Keratinocyte (primary cell): ENCODE data around the gene TMEM258. TPM values are rescaled to one million over a fixed set of nuclear protein-coding genes. Genes with fewer than 3 reads are reported as not detected.

ENCODE experiments used
- DNase-seq: peaks from one replicate; pipeline ENCODE4 v3.0.0-alpha.2; 2011; ENCODE audit warnings: low read depth, missing footprints, low spot score
- FAIRE-seq: peaks from 2 replicates; lab custom pipeline; 2011; peaks lifted over from hg19 to GRCh38; lab: Jason Lieb, UNC
- H2AFZ ChIP-seq: 2 replicates; pipeline ENCODE4 v1.6.0; 2012; ENCODE audit warnings: low read length, control low read depth, inconsistent platforms; ENCODE audit not compliant: control insufficient read depth
- H3K27ac ChIP-seq: 2 replicates; pipeline ENCODE4 v1.5.1; 2011; ENCODE audit warnings: low read length; ENCODE audit not compliant: control insufficient read depth, insufficient read depth
- H3K27me3 ChIP-seq: 3 replicates; pipeline ENCODE4 v1.6.0; 2011; ENCODE audit warnings: low read length; ENCODE audit not compliant: control insufficient read depth, insufficient read depth; ENCODE audit errors: extremely low read depth
- H3K36me3 ChIP-seq, 2 experiments: 2 replicates in 1 of 2; 3 replicates in 1 of 2; pipeline ENCODE4 v1.5.1; 2011; ENCODE audit warnings: low read length in 2 of 2, mild to moderate bottlenecking in 1 of 2; ENCODE audit not compliant: control insufficient read depth in 2 of 2, insufficient read depth in 2 of 2; ENCODE audit errors: extremely low read depth in 1 of 2
- H3K4me1 ChIP-seq: 3 replicates; pipeline ENCODE4 v1.5.1; 2011; ENCODE audit warnings: low read length; ENCODE audit not compliant: control insufficient read depth, insufficient read depth; ENCODE audit errors: extremely low read depth
- H3K4me2 ChIP-seq: 3 replicates; pipeline ENCODE4 v1.6.0; 2011; ENCODE audit warnings: low read depth, low read length; ENCODE audit not compliant: control insufficient read depth, insufficient read depth; ENCODE audit errors: extremely low read depth
- H3K4me3 ChIP-seq, 3 experiments: fragments of 200-600 bp in 1 of 3; sonication (generic) in 1 of 3; 2 replicates in 2 of 3; 3 replicates in 1 of 3; pipeline ENCODE4 v1.5.1; 2011 to 2016; ENCODE audit warnings: low read length in 3 of 3, mild to moderate bottlenecking in 3 of 3, control low read depth in 2 of 3, inconsistent platforms in 1 of 3, low read depth in 1 of 3, mixed read lengths in 1 of 3, mixed run types in 1 of 3, moderate library complexity in 1 of 3; ENCODE audit not compliant: control insufficient read depth in 2 of 3, insufficient read depth in 2 of 3; ENCODE audit errors: extremely low read depth in 1 of 3
- H3K79me2 ChIP-seq: 2 replicates; pipeline ENCODE4 v1.6.0; 2012; ENCODE audit warnings: low read length; ENCODE audit not compliant: control insufficient read depth, insufficient read depth
- H3K9ac ChIP-seq: 3 replicates; pipeline ENCODE4 v1.6.0; 2011; ENCODE audit warnings: low read length; ENCODE audit not compliant: control insufficient read depth, insufficient read depth; ENCODE audit errors: extremely low read depth
- H3K9me1 ChIP-seq: 3 replicates; pipeline ENCODE4 v1.6.0; 2011; ENCODE audit warnings: low read length; ENCODE audit not compliant: control insufficient read depth, insufficient read depth; ENCODE audit errors: extremely low read depth
- H3K9me3 ChIP-seq: 2 replicates; pipeline ENCODE4 v1.5.1; 2012; ENCODE audit warnings: low read depth, low read length; ENCODE audit not compliant: control insufficient read depth
- H4K20me1 ChIP-seq: 3 replicates; pipeline ENCODE4 v1.6.0; 2011; ENCODE audit warnings: low read length; ENCODE audit not compliant: control insufficient read depth, insufficient read depth; ENCODE audit errors: extremely low read depth
- EZH2 ChIP-seq: IDR thresholded peaks from one replicate; pipeline ENCODE4 v1.6.1; 2012; ENCODE audit warnings: inconsistent platforms, mild to moderate bottlenecking, low read length, moderate library complexity
- dilution Hi-C: fragments of 300-500 bp; cut with MboI; formaldehyde crosslinking; loops from one replicate; pipeline ENCODE4 v1.7.0; 2020; ENCODE audit warnings: low sequenced_read_pairs; ENCODE audit not compliant: extremely low pct_ligation_motif_present
- polyA plus RNA-seq, 5 experiments: library from polyadenylated mRNA; depleted of rRNA in 3 of 5; stranded (reverse) in 3 of 5; stranded (forward) in 1 of 5; unstranded in 1 of 5; fragments of >200 nt; gene quantifications; 1 replicate in 1 of 5; 2 replicates in 3 of 5; 3 replicates in 1 of 5; pipeline versions ENCODE4 v1.2.1 to v1.2.3, GENCODE V29; 2011 to 2012; ENCODE audit warnings: missing spikeins in 2 of 5, low read depth in 1 of 5, low replicate concordance in 1 of 5
- TF ChIP-seq, protein P1 (sequence below), 3 experiments: IDR thresholded peaks in 1 of 3; conservative IDR thresholded peaks in 1 of 3; optimal IDR thresholded peaks in 1 of 3; 2 replicates in 2 of 3; 3 replicates in 1 of 3; pipeline versions ENCODE3 to v1.5.1; 2011; ENCODE audit warnings: low read length in 3 of 3, mild to moderate bottlenecking in 3 of 3, moderate library complexity in 2 of 3, control low read depth in 1 of 3, inconsistent platforms in 1 of 3; ENCODE audit not compliant: insufficient read depth in 2 of 3; ENCODE audit errors: extremely low read depth in 1 of 3

The TMEM258 gene
- polyA plus RNA-seq, 1 donor (not counting 4 experiments of a cell fraction or from before 2014, with no cell fraction given), result 249 TPM

DNA sequence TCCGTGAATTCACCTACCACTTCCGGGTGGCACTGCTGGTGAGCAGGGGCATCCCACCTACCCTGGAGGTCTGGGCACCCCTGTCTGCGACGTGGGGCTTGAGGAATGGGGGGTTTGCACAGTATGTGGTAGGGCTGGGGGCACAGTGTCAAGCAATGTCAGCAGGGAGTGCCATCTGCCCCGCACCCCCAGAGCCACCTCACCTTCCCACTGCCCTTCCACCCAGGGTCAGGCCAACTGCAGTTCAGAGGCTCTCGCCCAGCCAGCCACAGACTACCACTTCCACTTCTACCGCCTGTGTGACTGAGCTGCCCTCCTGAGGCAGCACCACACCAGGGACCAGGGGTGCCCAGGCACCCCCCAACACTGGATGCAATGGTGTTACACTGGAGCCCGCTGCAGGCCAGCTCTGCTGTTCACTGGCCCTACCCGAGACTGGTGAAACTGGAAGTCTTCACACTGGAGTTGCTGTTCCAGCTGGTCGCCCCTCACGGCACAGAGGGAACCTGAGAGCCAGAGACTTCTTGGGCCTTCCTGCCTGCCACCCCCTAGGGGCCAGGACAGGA is 6.5 kb downstream of the TMEM258 start:
- H3K27ac ChIP-seq, result no peak overlapping the region
- peaks cover 11% of the 10 kb centered on the region for H3K79me2 ChIP-seq
- H3K4me2 ChIP-seq, result no peak overlapping the region
- peaks cover 22 to 49% of the 10 kb centered on the region in 2 experiments for H3K36me3 ChIP-seq
- dilution Hi-C loops, result no loop called here
- H3K9me3 ChIP-seq, result no peaks in the 10 kb centered on the region
- TF ChIP-seq, protein P1, sequence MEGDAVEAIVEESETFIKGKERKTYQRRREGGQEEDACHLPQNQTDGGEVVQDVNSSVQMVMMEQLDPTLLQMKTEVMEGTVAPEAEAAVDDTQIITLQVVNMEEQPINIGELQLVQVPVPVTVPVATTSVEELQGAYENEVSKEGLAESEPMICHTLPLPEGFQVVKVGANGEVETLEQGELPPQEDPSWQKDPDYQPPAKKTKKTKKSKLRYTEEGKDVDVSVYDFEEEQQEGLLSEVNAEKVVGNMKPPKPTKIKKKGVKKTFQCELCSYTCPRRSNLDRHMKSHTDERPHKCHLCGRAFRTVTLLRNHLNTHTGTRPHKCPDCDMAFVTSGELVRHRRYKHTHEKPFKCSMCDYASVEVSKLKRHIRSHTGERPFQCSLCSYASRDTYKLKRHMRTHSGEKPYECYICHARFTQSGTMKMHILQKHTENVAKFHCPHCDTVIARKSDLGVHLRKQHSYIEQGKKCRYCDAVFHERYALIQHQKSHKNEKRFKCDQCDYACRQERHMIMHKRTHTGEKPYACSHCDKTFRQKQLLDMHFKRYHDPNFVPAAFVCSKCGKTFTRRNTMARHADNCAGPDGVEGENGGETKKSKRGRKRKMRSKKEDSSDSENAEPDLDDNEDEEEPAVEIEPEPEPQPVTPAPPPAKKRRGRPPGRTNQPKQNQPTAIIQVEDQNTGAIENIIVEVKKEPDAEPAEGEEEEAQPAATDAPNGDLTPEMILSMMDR (optimal IDR thresholded peaks at IDR 0.05 in 1 of 3, IDR thresholded peaks at IDR 0.05 in 1 of 3, conservative IDR thresholded peaks at IDR 0.05 in 1 of 3; ENCODE audit: extremely low read depth in 1 of 3, insufficient read depth in 2 of 3, low read length in 3 of 3), result no peak
- no peak for TF ChIP-seq EZH2
- H3K27me3 ChIP-seq, result no peaks in the 10 kb centered on the region
- H3K4me1 ChIP-seq, result peaks cover 6% of the 10 kb centered on the region
- DNase-seq, result no peak
- no peaks in the 10 kb centered on the region for H3K9me1 ChIP-seq
- H3K9ac ChIP-seq, result no peak overlapping the region
- H3K4me3 ChIP-seq, result no peak overlapping the region
- FAIRE-seq, result no peak
- peaks cover 6% of the 10 kb centered on the region for H4K20me1 ChIP-seq
- no peak overlapping the region for H2AFZ ChIP-seq

DNA sequence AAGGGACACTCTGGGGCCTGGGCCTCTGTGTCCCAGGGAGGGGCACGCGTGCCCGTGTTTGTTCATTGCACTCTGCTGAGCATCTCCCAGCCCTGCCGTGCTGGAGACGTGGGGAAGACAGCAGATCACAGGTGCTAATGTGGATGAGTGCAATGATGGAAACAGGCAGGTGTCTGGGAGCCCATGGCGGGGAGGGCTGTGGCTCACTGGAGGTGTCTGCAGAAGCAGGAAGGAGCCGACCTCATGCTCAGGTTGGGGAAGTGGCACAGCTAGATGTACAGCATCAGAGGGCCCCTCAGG is 7.9 kb downstream of the TMEM258 start:
- no peaks in the 10 kb centered on the region for H4K20me1 ChIP-seq
- DNase-seq (no peak), FAIRE-seq (no peak)
- TF ChIP-seq, protein P1 (optimal IDR thresholded peaks at IDR 0.05 in 1 of 3, IDR thresholded peaks at IDR 0.05 in 1 of 3, conservative IDR thresholded peaks at IDR 0.05 in 1 of 3; ENCODE audit: extremely low read depth in 1 of 3, insufficient read depth in 2 of 3, low read length in 3 of 3), result no peak
- no peak for TF ChIP-seq EZH2
- peaks cover 15 to 35% of the 10 kb centered on the region in 2 experiments for H3K36me3 ChIP-seq
- no peak overlapping the region for H2AFZ ChIP-seq
- dilution Hi-C loops, result no loop called here
- no peak overlapping the region for H3K4me2 ChIP-seq
- H3K27ac ChIP-seq, result no peak overlapping the region
- H3K9me3 ChIP-seq, result no peaks in the 10 kb centered on the region
- no peak overlapping the region for H3K9ac ChIP-seq
- no peaks in the 10 kb centered on the region for H3K9me1 ChIP-seq
- peaks cover 11% of the 10 kb centered on the region for H3K4me1 ChIP-seq
- no peaks in the 10 kb centered on the region for H3K27me3 ChIP-seq
- no peak overlapping the region for H3K4me3 ChIP-seq
- H3K79me2 ChIP-seq, result no peaks in the 10 kb centered on the region
